Ishikawa (cell line): Measurements from ENCODE around the gene CHAT.

Source experiments
- CEBPB ChIP-seq: IDR thresholded peaks from 2 replicates; pipeline ENCODE4 v1.6.1; 2012
- CREB1 ChIP-seq: IDR thresholded peaks from 2 replicates; pipeline ENCODE4 v1.6.1; 2012; ENCODE audit warnings: low read depth
- EGR1 ChIP-seq: IDR thresholded peaks from 2 replicates; pipeline ENCODE4 v1.6.1; 2012
- EP300 ChIP-seq: IDR thresholded peaks from 2 replicates; pipeline ENCODE4 v1.6.1; 2012; ENCODE audit warnings: borderline replicate concordance
- FOXM1 ChIP-seq: IDR thresholded peaks from 2 replicates; pipeline ENCODE4 v1.6.1; 2012; ENCODE audit warnings: low read depth, borderline replicate concordance
- NFIC ChIP-seq: IDR thresholded peaks from 2 replicates; pipeline ENCODE4 v1.6.1; 2012
- RAD21 ChIP-seq: IDR thresholded peaks from 2 replicates; pipeline ENCODE4 v1.6.1; 2012; ENCODE audit warnings: low read depth
- TAF1 ChIP-seq: IDR thresholded peaks from 2 replicates; pipeline ENCODE4 v1.6.1; 2012; ENCODE audit warnings: low read depth, mild to moderate bottlenecking
- TCF12 ChIP-seq: IDR thresholded peaks from 2 replicates; pipeline ENCODE4 v1.6.1; 2012; ENCODE audit warnings: low read depth
- TEAD4 ChIP-seq: IDR thresholded peaks from 2 replicates; pipeline ENCODE4 v1.6.1; 2012
- YY1 ChIP-seq: IDR thresholded peaks from 2 replicates; pipeline ENCODE4 v1.6.1; 2012; ENCODE audit warnings: low read depth
- ZBTB7A ChIP-seq: IDR thresholded peaks from 2 replicates; pipeline ENCODE4 v1.6.1; 2012; ENCODE audit warnings: low read depth
- TF ChIP-seq, protein P1 (sequence below): IDR thresholded peaks from 2 replicates; pipeline ENCODE4 v1.6.1; 2012; ENCODE audit warnings: low read depth, mild to moderate bottlenecking
- TF ChIP-seq, protein P2 (sequence below): IDR thresholded peaks from 2 replicates; pipeline ENCODE4 v1.6.1; 2012
- TF ChIP-seq, protein P3 (sequence below): IDR thresholded peaks from 2 replicates; pipeline ENCODE4 v1.6.1; 2012

The CHAT gene

DNA sequence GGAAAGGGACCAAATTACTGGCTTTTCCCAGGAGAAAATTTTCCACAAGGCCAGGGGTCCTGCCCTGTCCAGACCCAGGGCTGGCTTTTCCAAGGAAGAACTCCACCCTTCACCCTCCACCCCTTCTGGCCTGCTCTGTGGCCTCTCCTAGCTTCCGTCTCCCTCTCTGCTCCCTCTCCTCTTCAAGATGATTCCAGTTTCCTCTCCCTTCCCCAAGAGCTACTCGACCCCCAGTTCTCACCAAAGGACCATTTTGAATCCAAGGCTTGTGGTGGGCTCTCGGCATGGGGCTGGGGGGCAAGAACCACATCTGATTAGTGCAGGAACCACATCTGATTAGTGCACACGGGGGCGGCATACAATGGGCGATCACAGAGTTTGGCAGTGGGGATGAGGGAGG lies 7.7 kb downstream of the CHAT start:
- TF ChIP-seq, protein P1, sequence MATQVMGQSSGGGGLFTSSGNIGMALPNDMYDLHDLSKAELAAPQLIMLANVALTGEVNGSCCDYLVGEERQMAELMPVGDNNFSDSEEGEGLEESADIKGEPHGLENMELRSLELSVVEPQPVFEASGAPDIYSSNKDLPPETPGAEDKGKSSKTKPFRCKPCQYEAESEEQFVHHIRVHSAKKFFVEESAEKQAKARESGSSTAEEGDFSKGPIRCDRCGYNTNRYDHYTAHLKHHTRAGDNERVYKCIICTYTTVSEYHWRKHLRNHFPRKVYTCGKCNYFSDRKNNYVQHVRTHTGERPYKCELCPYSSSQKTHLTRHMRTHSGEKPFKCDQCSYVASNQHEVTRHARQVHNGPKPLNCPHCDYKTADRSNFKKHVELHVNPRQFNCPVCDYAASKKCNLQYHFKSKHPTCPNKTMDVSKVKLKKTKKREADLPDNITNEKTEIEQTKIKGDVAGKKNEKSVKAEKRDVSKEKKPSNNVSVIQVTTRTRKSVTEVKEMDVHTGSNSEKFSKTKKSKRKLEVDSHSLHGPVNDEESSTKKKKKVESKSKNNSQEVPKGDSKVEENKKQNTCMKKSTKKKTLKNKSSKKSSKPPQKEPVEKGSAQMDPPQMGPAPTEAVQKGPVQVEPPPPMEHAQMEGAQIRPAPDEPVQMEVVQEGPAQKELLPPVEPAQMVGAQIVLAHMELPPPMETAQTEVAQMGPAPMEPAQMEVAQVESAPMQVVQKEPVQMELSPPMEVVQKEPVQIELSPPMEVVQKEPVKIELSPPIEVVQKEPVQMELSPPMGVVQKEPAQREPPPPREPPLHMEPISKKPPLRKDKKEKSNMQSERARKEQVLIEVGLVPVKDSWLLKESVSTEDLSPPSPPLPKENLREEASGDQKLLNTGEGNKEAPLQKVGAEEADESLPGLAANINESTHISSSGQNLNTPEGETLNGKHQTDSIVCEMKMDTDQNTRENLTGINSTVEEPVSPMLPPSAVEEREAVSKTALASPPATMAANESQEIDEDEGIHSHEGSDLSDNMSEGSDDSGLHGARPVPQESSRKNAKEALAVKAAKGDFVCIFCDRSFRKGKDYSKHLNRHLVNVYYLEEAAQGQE: no peak
- TF ChIP-seq, protein P2, sequence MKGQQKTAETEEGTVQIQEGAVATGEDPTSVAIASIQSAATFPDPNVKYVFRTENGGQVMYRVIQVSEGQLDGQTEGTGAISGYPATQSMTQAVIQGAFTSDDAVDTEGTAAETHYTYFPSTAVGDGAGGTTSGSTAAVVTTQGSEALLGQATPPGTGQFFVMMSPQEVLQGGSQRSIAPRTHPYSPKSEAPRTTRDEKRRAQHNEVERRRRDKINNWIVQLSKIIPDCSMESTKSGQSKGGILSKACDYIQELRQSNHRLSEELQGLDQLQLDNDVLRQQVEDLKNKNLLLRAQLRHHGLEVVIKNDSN: no peak
- TF ChIP-seq RAD21: no peak
- TF ChIP-seq FOXM1: no peak
- TF ChIP-seq TAF1: no peak
- no peak for TF ChIP-seq TCF12
- no peak for TF ChIP-seq CREB1
- TF ChIP-seq EP300: no peak

DNA sequence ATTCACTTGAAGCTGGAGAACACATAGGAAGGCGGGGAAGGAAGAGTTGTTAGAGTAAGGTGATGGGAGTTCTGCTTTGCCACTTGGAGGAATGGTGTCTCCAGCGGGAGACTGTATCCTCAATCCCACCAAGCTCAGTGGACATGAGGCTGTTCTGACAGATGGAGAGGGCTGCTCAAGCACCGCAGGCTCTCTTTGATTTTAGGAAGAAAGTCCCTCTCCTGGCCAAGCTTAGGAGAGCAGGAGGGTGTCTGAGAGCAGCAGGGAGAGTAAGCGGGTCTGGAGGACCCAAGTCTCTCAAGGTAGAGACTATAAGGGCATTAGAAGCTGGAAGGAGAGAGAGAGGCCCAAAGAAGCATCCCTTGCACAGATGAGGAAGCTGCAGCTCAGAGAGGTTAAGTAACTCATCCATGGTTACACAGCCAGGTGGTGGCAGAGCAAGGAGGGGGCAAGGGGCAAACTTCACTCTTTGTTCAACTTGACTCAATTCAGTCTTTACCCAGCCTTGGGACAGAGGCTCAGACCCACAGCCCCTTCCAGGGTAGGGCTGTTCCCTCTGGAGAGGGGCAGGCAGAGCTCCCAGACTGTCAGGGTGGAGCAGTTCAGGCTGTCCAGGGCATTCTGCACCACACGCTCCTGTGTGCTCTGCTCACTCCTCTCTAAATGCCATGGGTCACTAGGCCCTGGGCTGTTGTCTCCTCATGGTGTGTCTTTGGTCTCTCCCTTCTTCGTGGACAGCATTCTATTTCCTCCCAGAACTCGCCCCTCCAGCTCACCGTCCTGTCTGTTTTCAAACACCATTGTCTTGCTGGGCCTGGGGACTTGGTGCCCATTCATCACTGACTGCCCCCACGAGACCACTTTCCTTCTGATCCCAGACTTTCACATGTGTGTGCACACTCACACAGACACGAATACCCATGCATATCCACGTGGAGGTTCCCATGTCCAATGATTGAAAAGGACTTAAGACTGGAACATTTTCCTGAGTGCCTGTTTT lies 8.9 kb downstream of the CHAT start:
- TF ChIP-seq TAF1: no peak
- TF ChIP-seq CREB1: no peak
- TF ChIP-seq YY1: no peak
- no peak for TF ChIP-seq TEAD4
- TF ChIP-seq CEBPB: no peak
- TF ChIP-seq ZBTB7A: no peak
- TF ChIP-seq EGR1: no peak
- TF ChIP-seq RAD21: no peak
- no peak for TF ChIP-seq FOXM1
- TF ChIP-seq, protein P2: no peak
- TF ChIP-seq, protein P1: no peak

GRCh38 chr10:49624629-49625028 lies 10.8 kb downstream of the CHAT start:
- TF ChIP-seq, protein P1: no peak

GRCh38 chr10:49625411-49625810 lies 11.6 kb downstream of the CHAT start:
- TF ChIP-seq, protein P2: no peak
- TF ChIP-seq TCF12: no peak
- no peak for TF ChIP-seq FOXM1
- no peak for TF ChIP-seq EP300
- no peak for TF ChIP-seq CEBPB
- no peak for TF ChIP-seq TEAD4
- no peak for TF ChIP-seq CREB1
- no peak for TF ChIP-seq RAD21
- TF ChIP-seq YY1: no peak
- no peak for TF ChIP-seq TAF1
- TF ChIP-seq ZBTB7A: no peak
- TF ChIP-seq EGR1: no peak
- TF ChIP-seq, protein P3, sequence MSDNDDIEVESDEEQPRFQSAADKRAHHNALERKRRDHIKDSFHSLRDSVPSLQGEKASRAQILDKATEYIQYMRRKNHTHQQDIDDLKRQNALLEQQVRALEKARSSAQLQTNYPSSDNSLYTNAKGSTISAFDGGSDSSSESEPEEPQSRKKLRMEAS: no peak
- no peak for TF ChIP-seq NFIC
- TF ChIP-seq, protein P1: no peak
